Activated B cell treated with CpG ODN at 0.5 μM for 24 hours (primary cell): ENCODE results near the gene SCARB2. TPM values are rescaled to one million over a fixed set of nuclear protein-coding genes. Genes with fewer than 3 reads are reported as not detected.

Experiments used
- ATAC-seq: fragments of 200-7000 bp; cut with Tn5 transposase; one replicate; pipeline ENCODE4 v1.10.0; 2021; ENCODE audit warnings: low read depth, mild to moderate bottlenecking, moderate library complexity
- CTCF ChIA-PET: fragments of 350-600 bp; sonication (Branson Sonifier 250); formaldehyde crosslinking; loops from one replicate; lab custom pipeline; 2021; ENCODE audit warnings: antibody characterized with exemption; lab: Charles Lee
- POLR2A ChIA-PET: fragments of 350-600 bp; sonication (Branson Sonifier 250); formaldehyde crosslinking; loops from one replicate; lab custom pipeline; 2021; ENCODE audit warnings: antibody characterized with exemption; lab: Charles Lee
- DNase-seq: peaks from one replicate; pipeline ENCODE4 v3.0.0; 2022
- H3K27ac Mint-ChIP-seq: one replicate; pipeline ENCODE4 v1.8.0; 2020; ENCODE audit warnings: mixed read lengths
- H3K27me3 Mint-ChIP-seq: one replicate; pipeline ENCODE4 v1.8.0; 2021; ENCODE audit warnings: mixed read lengths
- H3K36me3 Mint-ChIP-seq: one replicate; pipeline ENCODE4 v1.8.0; 2021; ENCODE audit warnings: low read depth, mixed read lengths
- H3K4me1 Mint-ChIP-seq: one replicate; pipeline ENCODE4 v1.8.0; 2021; ENCODE audit warnings: mixed read lengths
- H3K4me3 Mint-ChIP-seq: one replicate; pipeline ENCODE4 v1.8.0; 2020; ENCODE audit warnings: mild to moderate bottlenecking, mixed read lengths
- H3K9me3 Mint-ChIP-seq: one replicate; pipeline ENCODE4 v1.8.0; 2020; ENCODE audit warnings: mixed read lengths
- CTCF ChIP-seq: fragments of 200-600 bp; IDR thresholded peaks from one replicate; pipeline ENCODE4 v1.8.0; 2022; ENCODE audit warnings: antibody characterized with exemption, mild to moderate bottlenecking
- intact Hi-C: fragments of 100-400 bp; cut with micrococcal nuclease; formaldehyde crosslinking; loops from one replicate; pipeline ENCODE4 v1.15.1; 2024
- total RNA-seq: library from RNA; stranded (reverse); gene quantifications from 2 replicates; pipeline ENCODE4 v1.2.3, GENCODE V29; 2022

Gene SCARB2
- total RNA-seq, 1 donor from 2014 or later, result 21.8 TPM

- peaks cover 5% of the 10 kb centered on the region for H3K9me3 Mint-ChIP-seq
- H3K27ac Mint-ChIP-seq, result no peak overlapping the region
- no peak overlapping the region for H3K4me3 Mint-ChIP-seq
- ChIA-PET CTCF (interaction anchor here (1.1 kb wide), 1 partner anchor 24 kb away, joined by 3 read pairs; no protein-coding TSS in a partner anchor), POLR2A (no interaction called here)
- ATAC-seq (no peak), DNase-seq (no peak)
- H3K4me1 Mint-ChIP-seq, result no peaks in the 10 kb centered on the region
- no peak for TF ChIP-seq CTCF
- H3K36me3 Mint-ChIP-seq, result peaks cover 19% of the 10 kb centered on the region
- intact Hi-C loops, result no loop called here
- no peaks in the 10 kb centered on the region for H3K27me3 Mint-ChIP-seq
These were observed 57.0 kb downstream of the SCARB2 start for GRCh38 chr4:76156635-76157034.

- Mint-ChIP-seq H3K27me3 (no peaks in the 10 kb centered on the region), H3K4me1 (no peaks in the 10 kb centered on the region), H3K9me3 (peaks cover 5% of the 10 kb centered on the region), H3K36me3 (peaks cover 12% of the 10 kb centered on the region), H3K27ac (no peak overlapping the region), H3K4me3 (no peak overlapping the region)
- ChIA-PET CTCF (interaction anchor here (1.1 kb wide), 1 partner anchor 25 kb away, joined by 3 read pairs; no protein-coding TSS in a partner anchor), POLR2A (no interaction called here)
- TF ChIP-seq CTCF, result no peak
- no peak for DNase-seq
- intact Hi-C loops, result no loop called here
- no peak for ATAC-seq
These were observed 57.6 kb downstream of the SCARB2 start for GRCh38 chr4:76155979-76156378.

- DNase-seq (no peak), ATAC-seq (no peak)
- POLR2A ChIA-PET, result no interaction called here
- Mint-ChIP-seq H3K4me1 (peaks cover 9% of the 10 kb centered on the region), H3K9me3 (peaks cover 5% of the 10 kb centered on the region), H3K36me3 (peaks cover 7% of the 10 kb centered on the region), H3K27ac (no peak overlapping the region), H3K27me3 (no peaks in the 10 kb centered on the region), H3K4me3 (no peak overlapping the region)
- TF ChIP-seq CTCF, result no peak
- CTCF ChIA-PET, result no interaction called here
- intact Hi-C loops, result no loop called here
These were observed 60.3 kb downstream of the SCARB2 start for GRCh38 chr4:76153356-76153755.

GRCh38 chr4:76148142-76148865 is 65.3 kb downstream of the SCARB2 start, which contains the start of gene NUP54:
NUP54 (minus strand) TSS chr4:76148397; CDS start chr4:76148374, 23 bp downstream.
- ChIA-PET CTCF (interaction anchor here (0.9 kb wide), 1 partner anchor 31 kb away, joined by 3 read pairs; no protein-coding TSS in a partner anchor), POLR2A (interaction anchor here (0.8 to 2.2 kb wide), 7 partner anchors 9 to 210 kb away, joined by 3 to 6 read pairs (median 3); partner anchors contain the start of gene SDAD1)
- H3K27ac Mint-ChIP-seq, result peak within 1 kb of the TSS; percentile 94
- H3K4me3 Mint-ChIP-seq, result peak within 1 kb of the TSS; percentile 98
- no peaks in the 10 kb centered on the region for H3K27me3 Mint-ChIP-seq
- ATAC-seq, result peak; percentile 98
- H3K9me3 Mint-ChIP-seq, result no peaks in the 10 kb centered on the region
- intact Hi-C loops, result loop anchor here (1.0 to 5.0 kb wide), 8 partner anchors 50 to 1714 kb away; partner anchors contain the start of genes MRPL1, NAAA, RCHY1 and SCARB2
- no peak for TF ChIP-seq CTCF
- peak; percentile 93 for DNase-seq
- H3K4me1 Mint-ChIP-seq, result peaks cover 33% of the 10 kb centered on the region
- H3K36me3 Mint-ChIP-seq, result peaks cover 12% of the 10 kb centered on the region
